HCT116 (cell line): ENCODE data around the gene ABCD1. TPM values are rescaled to one million over a fixed set of nuclear protein-coding genes. Genes with fewer than 3 reads are reported as not detected.

Source experiments
- CBX3 ChIP-seq: IDR thresholded peaks from 2 replicates; pipeline ENCODE4 v1.6.1; 2012; ENCODE audit warnings: low read depth
- CEBPB ChIP-seq: IDR thresholded peaks from 2 replicates; pipeline ENCODE4 v1.6.1; 2012; ENCODE audit warnings: low read depth
- EGR1 ChIP-seq: IDR thresholded peaks from 2 replicates; pipeline ENCODE4 v1.6.1; 2012; ENCODE audit warnings: low read depth
- ELF1 ChIP-seq: IDR thresholded peaks from 2 replicates; pipeline ENCODE4 v1.6.1; 2012; ENCODE audit warnings: low read depth, borderline replicate concordance
- EZH2 ChIP-seq: fragments of 200-600 bp; sonication (generic); IDR thresholded peaks from 2 replicates; pipeline ENCODE4 v1.6.1; 2017; ENCODE audit warnings: antibody characterized with exemption, mixed run types
- EZH2phosphoT487 ChIP-seq: fragments of 200-600 bp; IDR thresholded peaks from 2 replicates; pipeline ENCODE4 v1.6.1; 2018; ENCODE audit warnings: antibody characterized with exemption, borderline replicate concordance
- FOSL1 ChIP-seq: IDR thresholded peaks from 2 replicates; pipeline ENCODE4 v1.6.1; 2012; ENCODE audit warnings: low read depth
- POLR2A ChIP-seq: IDR thresholded peaks from 2 replicates; pipeline ENCODE4 v1.7.0; 2011; ENCODE audit warnings: borderline replicate concordance; ENCODE audit not compliant: insufficient read depth, insufficient read length; ENCODE audit errors: extremely low read depth
- POLR2AphosphoS5 ChIP-seq: IDR thresholded peaks from 2 replicates; pipeline ENCODE4 v1.6.1; 2011; ENCODE audit warnings: mild to moderate bottlenecking, low read depth, low read length, moderate library complexity
- SP1 ChIP-seq: IDR thresholded peaks from 2 replicates; pipeline ENCODE4 v1.6.1; 2012; ENCODE audit warnings: low read depth
- TCF7L2 ChIP-seq: IDR thresholded peaks from 2 replicates; pipeline ENCODE4 v1.7.0; 2011; ENCODE audit warnings: borderline replicate concordance, inconsistent platforms; ENCODE audit not compliant: insufficient read depth, insufficient read length; ENCODE audit errors: extremely low read depth
- YY1 ChIP-seq: IDR thresholded peaks from 2 replicates; pipeline ENCODE4 v1.6.1; 2011; ENCODE audit warnings: low read length, low read depth, moderate library complexity, mild to moderate bottlenecking; ENCODE audit not compliant: insufficient replicate concordance; ENCODE audit errors: extremely low read depth
- ZBTB33 ChIP-seq: IDR thresholded peaks from 2 replicates; pipeline ENCODE4 v1.6.1; 2011; ENCODE audit warnings: mild to moderate bottlenecking, low read length, moderate library complexity; ENCODE audit not compliant: insufficient replicate concordance; ENCODE audit errors: extremely low read depth
- total RNA-seq: library from RNA; stranded (reverse); gene quantifications from one replicate; pipeline ENCODE4 v1.2.1, GENCODE V29; 2021; ENCODE audit not compliant: unreplicated experiment

ABCD1 gene
- total RNA-seq, 1 experiment from 2014 or later, result 7.1 TPM

GRCh38 chrX:153779891-153780677, 55.4 kb downstream of the ABCD1 start (continued):
- no peak for TF ChIP-seq ZBTB33
- TF ChIP-seq POLR2A, result no peak
- no peak for TF ChIP-seq POLR2AphosphoS5
- no peak for TF ChIP-seq ELF1
- TF ChIP-seq SP1, result no peak
- no peak for TF ChIP-seq EZH2
- no peak for TF ChIP-seq EGR1
- no peak for TF ChIP-seq TCF7L2
- no peak for TF ChIP-seq CBX3
- no peak for TF ChIP-seq FOSL1
- no peak for TF ChIP-seq EZH2phosphoT487
- no peak for TF ChIP-seq YY1
- TF ChIP-seq CEBPB, result no peak
